GM18951 (cell line): Measurements from ENCODE around the gene NEUROG1.

ENCODE experiments used
- POLR2A ChIP-seq: IDR thresholded peaks from 4 replicates; pipeline ENCODE4 v1.6.1; 2011; ENCODE audit warnings: mild to moderate bottlenecking; ENCODE audit not compliant: insufficient read length, insufficient read depth; ENCODE audit errors: extremely low read depth
- in situ Hi-C: fragments of 300-500 bp; cut with MboI; formaldehyde crosslinking; loops from one replicate; pipeline ENCODE4 v1.12.0; 2022; ENCODE audit warnings: low sequenced_read_pairs, mixed read lengths, inconsistent platforms; ENCODE audit not compliant: unreplicated experiment

NEUROG1 gene

GRCh38 chr5:135557076-135557838 lies 21.5 kb upstream of the NEUROG1 start:
- no peak for TF ChIP-seq POLR2A
- in situ Hi-C loops, result loop anchor here (10.0 to 25.0 kb wide), 2 partner anchors 92 to 280 kb away; partner anchors contain the start of gene SLC25A48

DNA sequence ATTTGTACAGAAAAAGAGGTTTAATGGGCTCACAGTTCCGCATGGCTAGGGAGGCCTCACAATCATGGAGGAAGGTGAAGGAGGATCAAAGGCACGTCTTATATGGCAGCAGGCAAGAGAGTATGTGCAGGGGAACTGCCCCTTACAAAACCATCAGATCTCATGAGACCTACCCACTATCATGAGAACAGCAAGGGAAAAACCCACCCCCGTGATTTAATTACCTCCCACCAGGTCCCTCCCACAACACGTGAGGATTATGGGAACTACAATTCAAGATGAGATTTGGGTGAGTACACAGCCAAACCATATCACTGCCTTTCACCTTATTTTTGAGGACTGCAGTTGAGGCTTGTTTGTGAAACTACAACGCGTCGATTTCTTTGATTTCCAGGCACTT lies 20.9 kb upstream of the NEUROG1 start:
- no peak for TF ChIP-seq POLR2A
- in situ Hi-C loops, result loop anchor here (10.0 to 25.0 kb wide), 2 partner anchors 92 to 281 kb away; partner anchors contain the start of gene SLC25A48

GRCh38 chr5:135555530-135555929 lies 19.8 kb upstream of the NEUROG1 start:
- in situ Hi-C loops, result loop anchor here (10.0 to 25.0 kb wide), 2 partner anchors 91 to 282 kb away; partner anchors contain the start of gene SLC25A48
- TF ChIP-seq POLR2A, result no peak

- TF ChIP-seq POLR2A, result no peak
- in situ Hi-C loops, result loop anchor here (10.0 to 25.0 kb wide), 2 partner anchors 89 to 283 kb away; partner anchors contain the start of gene SLC25A48
Observed at GRCh38 chr5:135553688-135554462, 18.1 kb upstream of the NEUROG1 start.

DNA sequence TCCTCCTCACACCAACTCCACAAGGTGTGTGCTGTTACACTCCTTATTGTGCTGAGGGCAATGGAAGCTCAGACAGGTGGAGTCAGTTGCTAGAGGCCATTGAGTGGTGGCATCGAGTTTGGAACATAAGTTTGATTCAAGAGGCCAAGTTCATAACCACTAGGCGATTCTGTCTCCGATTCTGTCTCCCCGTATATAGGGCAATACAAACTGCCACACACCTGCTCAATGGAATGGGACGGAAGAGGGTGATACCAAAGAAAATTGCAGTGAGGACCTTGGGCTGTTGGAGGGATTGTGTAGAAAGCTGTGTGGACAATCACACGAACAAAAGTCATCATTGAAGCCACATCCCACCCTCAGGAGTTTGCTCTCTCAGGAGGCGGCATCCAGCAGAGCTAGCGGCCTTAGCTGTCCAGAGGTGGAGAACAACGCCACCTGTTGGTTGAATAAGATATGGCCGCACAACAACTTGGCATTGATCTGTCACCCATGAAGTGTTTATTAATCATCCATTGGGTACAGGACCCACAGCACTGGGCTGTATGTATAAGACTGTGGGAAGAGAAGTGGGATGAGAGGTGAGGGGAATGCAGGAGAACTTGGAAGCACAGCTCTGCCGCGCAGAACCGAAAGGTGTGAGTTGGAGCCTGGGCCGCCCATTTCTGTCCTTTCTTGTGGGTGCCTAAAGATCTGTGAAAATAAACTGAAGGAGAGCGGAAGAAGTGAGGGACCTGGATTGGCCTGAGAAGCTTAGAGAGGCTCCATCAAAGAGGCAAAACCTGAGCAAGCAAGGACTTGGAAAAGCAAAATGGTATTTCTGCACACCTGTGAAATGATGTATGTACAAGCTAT lies 16.1 kb upstream of the NEUROG1 start:
- in situ Hi-C loops, result loop anchor here (10.0 to 25.0 kb wide), 2 partner anchors 87 to 285 kb away; partner anchors contain the start of gene SLC25A48

GRCh38 chr5:135549413-135549812 lies 13.6 kb upstream of the NEUROG1 start:
- in situ Hi-C loops, result no loop called here
- TF ChIP-seq POLR2A, result no peak

More for the DNA sequence above, 16.1 kb upstream of the NEUROG1 start:
- TF ChIP-seq POLR2A, result no peak

DNA sequence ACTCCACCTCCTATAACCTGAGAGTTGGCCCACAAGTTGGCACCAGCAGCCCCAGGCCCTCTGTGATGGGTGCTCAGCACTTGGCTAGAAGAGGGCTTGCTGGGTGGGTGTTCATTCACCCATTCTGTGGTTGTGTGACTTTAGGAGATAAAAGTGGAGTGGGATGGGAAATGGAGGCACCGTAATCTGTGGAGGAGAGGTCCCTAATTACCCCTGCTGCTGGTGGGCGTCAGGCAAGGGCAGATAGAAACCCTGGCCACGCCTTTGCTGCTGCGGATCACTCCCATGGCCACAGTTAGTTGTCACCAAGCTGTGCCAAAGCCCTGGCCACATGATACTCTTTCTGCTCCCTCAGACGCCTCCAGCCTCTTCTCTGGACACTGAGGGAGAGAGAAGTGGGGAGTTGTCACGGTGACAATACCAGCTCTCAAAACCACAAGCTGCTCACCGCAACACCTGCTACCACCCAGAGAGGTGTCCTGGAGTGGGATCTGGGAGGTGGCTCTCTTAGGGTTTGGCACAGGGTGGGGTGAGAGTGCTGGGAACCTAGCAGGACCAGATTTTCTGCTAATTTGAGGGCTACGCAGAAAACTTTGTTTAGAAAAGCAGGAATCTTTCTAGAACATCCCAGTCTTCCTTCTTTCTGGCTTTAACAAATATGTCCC lies 12.0 kb upstream of the NEUROG1 start:
- TF ChIP-seq POLR2A, result no peak
- in situ Hi-C loops, result no loop called here

GRCh38 chr5:135546912-135547311 lies 11.1 kb upstream of the NEUROG1 start:
- TF ChIP-seq POLR2A, result no peak
- in situ Hi-C loops, result no loop called here

GRCh38 chr5:135546101-135546500 lies 10.3 kb upstream of the NEUROG1 start:
- no peak for TF ChIP-seq POLR2A

DNA sequence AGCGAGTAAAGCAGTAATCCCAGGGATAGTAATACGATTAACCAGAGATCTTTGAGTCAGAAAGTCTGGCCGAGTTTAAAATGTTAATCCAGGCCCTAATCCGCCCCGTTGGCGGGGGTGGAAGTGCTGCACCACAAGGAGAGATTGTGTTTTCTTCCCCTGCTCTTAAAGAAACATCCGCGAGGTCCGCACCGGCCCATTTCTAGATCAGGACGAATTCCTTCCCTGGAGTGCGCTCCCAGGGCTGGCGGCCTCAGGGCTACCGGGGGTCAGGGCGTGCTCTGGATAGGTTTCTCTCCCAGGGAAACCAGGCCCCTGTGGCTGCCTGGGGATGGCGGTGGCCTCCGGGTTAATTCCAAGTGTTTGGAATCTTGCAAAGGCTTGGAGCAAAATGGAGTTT lies 9.3 kb upstream of the NEUROG1 start:
- TF ChIP-seq POLR2A, result no peak
- in situ Hi-C loops, result no loop called here

More at GRCh38 chr5:135546101-135546500, 10.3 kb upstream of the NEUROG1 start:
- in situ Hi-C loops, result no loop called here

DNA sequence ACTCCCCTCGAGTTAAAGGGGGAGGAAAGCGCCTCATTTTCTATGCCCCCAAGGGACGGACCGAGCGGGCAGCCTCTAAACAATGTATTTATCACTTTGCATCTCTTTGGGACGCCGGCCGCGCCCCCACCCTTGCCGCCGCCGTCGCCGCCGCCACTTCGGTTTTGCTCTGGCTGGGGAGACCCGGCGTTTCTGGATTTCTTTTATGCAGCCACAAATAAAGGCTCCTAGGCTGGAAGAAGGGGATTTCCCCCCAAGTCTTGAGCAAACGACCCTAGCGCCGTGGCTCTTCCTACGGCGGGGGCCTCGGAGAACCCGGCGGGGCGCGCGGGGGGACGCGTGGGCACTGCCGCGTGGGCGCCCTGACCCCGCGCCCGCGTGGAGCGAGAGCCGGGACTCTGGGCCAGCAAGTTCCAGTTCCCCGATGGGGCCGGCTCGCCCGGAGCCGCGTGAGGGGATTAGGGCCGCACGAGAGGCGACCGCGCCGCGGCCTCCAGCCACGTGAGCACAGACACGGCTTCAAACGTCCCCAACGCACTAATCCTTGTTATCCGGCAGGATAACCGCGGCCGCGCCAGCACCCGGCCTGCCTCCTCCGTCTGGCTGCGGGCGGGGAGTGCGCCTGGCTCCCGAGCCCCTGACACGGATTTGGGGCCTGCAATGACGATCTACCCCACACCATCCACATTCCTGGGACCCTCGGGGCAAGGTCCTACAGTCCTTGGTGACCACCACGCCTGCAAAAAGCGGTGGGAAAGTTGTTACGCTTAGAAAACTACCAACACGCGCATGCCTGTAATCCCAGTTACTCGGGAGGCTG lies 7.9 kb upstream of the NEUROG1 start:
- in situ Hi-C loops, result no loop called here
- TF ChIP-seq POLR2A, result no peak
